Neural cell (in vitro differentiated cells): Measurements from ENCODE around the gene TMEM43.

Source experiments
- EP300 ChIP-seq: fragments of 450-650 bp; conservative IDR thresholded peaks from 2 replicates; pipeline ENCODE4 v1.6.1; 2014; ENCODE audit warnings: antibody characterized with exemption, mild to moderate bottlenecking, moderate library complexity; ENCODE audit not compliant: poor library complexity, severe bottlenecking
- EZH2 ChIP-seq: fragments of 200-600, 300-800 bp; shearing (Covaris generic), sonication (generic); IDR thresholded peaks from 2 replicates; pipeline ENCODE4 v1.6.1; 2014; ENCODE audit warnings: antibody characterized with exemption, low read length, borderline replicate concordance, mild to moderate bottlenecking; ENCODE audit not compliant: insufficient read depth, poor library complexity, severe bottlenecking
- POLR2AphosphoS5 ChIP-seq: IDR thresholded peaks from 2 replicates; pipeline ENCODE4 v1.6.1; 2012
- RAD21 ChIP-seq: fragments of 450-650 bp; conservative IDR thresholded peaks from 2 replicates; pipeline ENCODE4 v1.6.1; 2014; ENCODE audit warnings: antibody characterized with exemption, mild to moderate bottlenecking, moderate library complexity
- SMC3 ChIP-seq: fragments of 450-650 bp; conservative IDR thresholded peaks from 2 replicates; pipeline ENCODE4 v1.6.1; 2014; ENCODE audit warnings: antibody characterized with exemption, mild to moderate bottlenecking, moderate library complexity; ENCODE audit not compliant: poor library complexity
- TAF1 ChIP-seq: IDR thresholded peaks from 2 replicates; pipeline ENCODE4 v1.6.1; 2012; ENCODE audit warnings: low read depth
- TF ChIP-seq, protein P1 (sequence below): fragments of 450-650 bp; IDR thresholded peaks from 2 replicates; pipeline ENCODE4 v1.5.1; 2014; ENCODE audit warnings: antibody characterized with exemption, mild to moderate bottlenecking, moderate library complexity; ENCODE audit not compliant: poor library complexity, severe bottlenecking
- TF ChIP-seq, protein P2 (sequence below): IDR thresholded peaks from 2 replicates; pipeline ENCODE4 v1.6.1; 2012; ENCODE audit warnings: borderline replicate concordance

DNA sequence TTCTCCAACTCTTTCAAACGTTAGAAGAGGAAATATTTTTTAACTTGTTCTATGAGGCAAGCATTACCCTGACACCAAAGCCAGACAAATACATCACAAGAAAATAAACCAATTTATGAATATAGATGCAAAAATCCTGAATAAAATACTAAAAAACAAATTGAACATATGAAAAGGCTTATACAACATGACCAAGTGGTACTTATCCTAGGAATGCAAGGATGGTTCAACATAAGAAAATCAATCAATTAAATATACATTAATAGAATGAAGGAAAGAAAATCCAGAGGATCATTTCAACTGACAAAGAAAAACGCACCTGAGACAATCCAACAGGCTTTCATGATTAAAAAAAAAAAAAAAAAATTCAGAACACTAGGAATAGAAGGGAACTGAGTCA lies 36.4 kb downstream of the TMEM43 start:
- TF ChIP-seq, protein P1, sequence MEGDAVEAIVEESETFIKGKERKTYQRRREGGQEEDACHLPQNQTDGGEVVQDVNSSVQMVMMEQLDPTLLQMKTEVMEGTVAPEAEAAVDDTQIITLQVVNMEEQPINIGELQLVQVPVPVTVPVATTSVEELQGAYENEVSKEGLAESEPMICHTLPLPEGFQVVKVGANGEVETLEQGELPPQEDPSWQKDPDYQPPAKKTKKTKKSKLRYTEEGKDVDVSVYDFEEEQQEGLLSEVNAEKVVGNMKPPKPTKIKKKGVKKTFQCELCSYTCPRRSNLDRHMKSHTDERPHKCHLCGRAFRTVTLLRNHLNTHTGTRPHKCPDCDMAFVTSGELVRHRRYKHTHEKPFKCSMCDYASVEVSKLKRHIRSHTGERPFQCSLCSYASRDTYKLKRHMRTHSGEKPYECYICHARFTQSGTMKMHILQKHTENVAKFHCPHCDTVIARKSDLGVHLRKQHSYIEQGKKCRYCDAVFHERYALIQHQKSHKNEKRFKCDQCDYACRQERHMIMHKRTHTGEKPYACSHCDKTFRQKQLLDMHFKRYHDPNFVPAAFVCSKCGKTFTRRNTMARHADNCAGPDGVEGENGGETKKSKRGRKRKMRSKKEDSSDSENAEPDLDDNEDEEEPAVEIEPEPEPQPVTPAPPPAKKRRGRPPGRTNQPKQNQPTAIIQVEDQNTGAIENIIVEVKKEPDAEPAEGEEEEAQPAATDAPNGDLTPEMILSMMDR: no peak
- TF ChIP-seq EP300: no peak
- TF ChIP-seq RAD21: no peak
- TF ChIP-seq EZH2: no peak
- no peak for TF ChIP-seq TAF1
- TF ChIP-seq POLR2AphosphoS5: no peak
- TF ChIP-seq, protein P2, sequence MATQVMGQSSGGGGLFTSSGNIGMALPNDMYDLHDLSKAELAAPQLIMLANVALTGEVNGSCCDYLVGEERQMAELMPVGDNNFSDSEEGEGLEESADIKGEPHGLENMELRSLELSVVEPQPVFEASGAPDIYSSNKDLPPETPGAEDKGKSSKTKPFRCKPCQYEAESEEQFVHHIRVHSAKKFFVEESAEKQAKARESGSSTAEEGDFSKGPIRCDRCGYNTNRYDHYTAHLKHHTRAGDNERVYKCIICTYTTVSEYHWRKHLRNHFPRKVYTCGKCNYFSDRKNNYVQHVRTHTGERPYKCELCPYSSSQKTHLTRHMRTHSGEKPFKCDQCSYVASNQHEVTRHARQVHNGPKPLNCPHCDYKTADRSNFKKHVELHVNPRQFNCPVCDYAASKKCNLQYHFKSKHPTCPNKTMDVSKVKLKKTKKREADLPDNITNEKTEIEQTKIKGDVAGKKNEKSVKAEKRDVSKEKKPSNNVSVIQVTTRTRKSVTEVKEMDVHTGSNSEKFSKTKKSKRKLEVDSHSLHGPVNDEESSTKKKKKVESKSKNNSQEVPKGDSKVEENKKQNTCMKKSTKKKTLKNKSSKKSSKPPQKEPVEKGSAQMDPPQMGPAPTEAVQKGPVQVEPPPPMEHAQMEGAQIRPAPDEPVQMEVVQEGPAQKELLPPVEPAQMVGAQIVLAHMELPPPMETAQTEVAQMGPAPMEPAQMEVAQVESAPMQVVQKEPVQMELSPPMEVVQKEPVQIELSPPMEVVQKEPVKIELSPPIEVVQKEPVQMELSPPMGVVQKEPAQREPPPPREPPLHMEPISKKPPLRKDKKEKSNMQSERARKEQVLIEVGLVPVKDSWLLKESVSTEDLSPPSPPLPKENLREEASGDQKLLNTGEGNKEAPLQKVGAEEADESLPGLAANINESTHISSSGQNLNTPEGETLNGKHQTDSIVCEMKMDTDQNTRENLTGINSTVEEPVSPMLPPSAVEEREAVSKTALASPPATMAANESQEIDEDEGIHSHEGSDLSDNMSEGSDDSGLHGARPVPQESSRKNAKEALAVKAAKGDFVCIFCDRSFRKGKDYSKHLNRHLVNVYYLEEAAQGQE: no peak
- no peak for TF ChIP-seq SMC3
